HEK293 (cell line): Measurements from ENCODE around the gene COL1A2.

Source experiments
- CTCF ChIA-PET: fragments of 350-600 bp; formaldehyde crosslinking; extraction: SDS; loops from one replicate; lab custom pipeline; 2021; ENCODE audit warnings: antibody characterized with exemption; lab: Yijun Ruan, JAX
- POLR2A ChIA-PET: fragments of 300-600 bp; formaldehyde crosslinking; extraction: SDS; loops from one replicate; lab custom pipeline; 2020; ENCODE audit warnings: antibody characterized with exemption, inconsistent platforms; lab: Yijun Ruan, JAX
- H3K27ac ChIP-seq: fragments of 200-500 bp; sonication (Bioruptor generic); 2 replicates; pipeline ENCODE4 v1.5.1; 2014; ENCODE audit warnings: low read depth, low read length, control low read depth, inconsistent platforms; ENCODE audit errors: extremely low read depth
- H3K36me3 ChIP-seq, 2 experiments: fragments of 200-500 bp in 1 of 2; sonication (Bioruptor generic) in 1 of 2; 1 replicate in 1 of 2; 2 replicates in 1 of 2; pipeline ENCODE4 v1.5.1; 2014 to 2017; ENCODE audit warnings: inconsistent platforms in 2 of 2, low read length in 2 of 2; ENCODE audit not compliant: control insufficient read depth in 2 of 2, insufficient read depth in 1 of 2
- H3K4me1 ChIP-seq: fragments of 200-500 bp; sonication (Bioruptor generic); 2 replicates; pipeline ENCODE4 v1.5.1; 2014; ENCODE audit warnings: mild to moderate bottlenecking, low read length, inconsistent platforms; ENCODE audit not compliant: control insufficient read depth, insufficient read depth
- H3K4me3 ChIP-seq: 2 replicates; pipeline ENCODE4 v1.5.1; 2011; ENCODE audit warnings: low read depth, mild to moderate bottlenecking, control low read depth, low read length, moderate library complexity
- H3K9me3 ChIP-seq: fragments of 200-500 bp; sonication (Bioruptor generic); 2 replicates; pipeline ENCODE4 v1.5.1; 2014; ENCODE audit warnings: low read depth, low read length, inconsistent platforms; ENCODE audit not compliant: control insufficient read depth, insufficient read depth
- HOXC10 ChIP-seq: sonication (generic); formaldehyde crosslinking; IDR thresholded peaks from 2 replicates; pipeline ENCODE4 v1.8.1; 2023; ENCODE audit warnings: mild to moderate bottlenecking, missing genetic modification reagents
- KLF16 ChIP-seq: fragments of 450-650 bp; formaldehyde crosslinking; IDR thresholded peaks from 2 replicates; pipeline ENCODE4 v1.5.1; 2017; ENCODE audit warnings: missing biosample characterization, missing genetic modification characterization
- KLF9 ChIP-seq: fragments of 450-650 bp; formaldehyde crosslinking; IDR thresholded peaks from 2 replicates; pipeline ENCODE4 v1.5.1; 2016; ENCODE audit warnings: missing biosample characterization, missing genetic modification characterization, low read depth
- OVOL3 ChIP-seq: fragments of 450-650 bp; formaldehyde crosslinking; IDR thresholded peaks from 2 replicates; pipeline ENCODE4 v1.5.1; 2016; ENCODE audit warnings: missing biosample characterization, missing genetic modification characterization
- SCRT1 ChIP-seq: fragments of 450-650 bp; formaldehyde crosslinking; IDR thresholded peaks from 2 replicates; pipeline ENCODE4 v1.5.1; 2016; ENCODE audit warnings: missing biosample characterization, missing genetic modification characterization, borderline replicate concordance
- SP3 ChIP-seq: fragments of 450-650 bp; formaldehyde crosslinking; IDR thresholded peaks from 2 replicates; pipeline ENCODE4 v1.5.1; 2016; ENCODE audit warnings: missing biosample characterization, missing genetic modification characterization
- SP7 ChIP-seq: fragments of 450-650 bp; formaldehyde crosslinking; IDR thresholded peaks from 2 replicates; pipeline ENCODE4 v1.5.1; 2016; ENCODE audit warnings: missing biosample characterization, missing genetic modification characterization
- YY1 ChIP-seq: fragments of 450-650 bp; formaldehyde crosslinking; IDR thresholded peaks from 2 replicates; pipeline ENCODE4 v1.5.1; 2018; ENCODE audit warnings: missing biosample characterization, missing genetic modification characterization
- ZBTB1 ChIP-seq: fragments of 450-650 bp; formaldehyde crosslinking; IDR thresholded peaks from 2 replicates; pipeline ENCODE4 v1.5.1; 2016; ENCODE audit warnings: missing biosample characterization, missing genetic modification characterization
- ZFP69B ChIP-seq: fragments of 450-650 bp; formaldehyde crosslinking; IDR thresholded peaks from 2 replicates; pipeline ENCODE4 v1.5.1; 2016; ENCODE audit warnings: missing biosample characterization, missing genetic modification characterization
- ZNF174 ChIP-seq: fragments of 450-650 bp; formaldehyde crosslinking; IDR thresholded peaks from 2 replicates; pipeline ENCODE4 v1.5.0; 2017; ENCODE audit warnings: missing biosample characterization, mild to moderate bottlenecking, missing genetic modification characterization
- ZNF175 ChIP-seq: fragments of 450-650 bp; formaldehyde crosslinking; IDR thresholded peaks from 2 replicates; pipeline ENCODE4 v1.5.1; 2016; ENCODE audit warnings: missing biosample characterization, missing genetic modification characterization
- ZNF211 ChIP-seq: fragments of 450-650 bp; formaldehyde crosslinking; IDR thresholded peaks from 2 replicates; pipeline ENCODE4 v1.5.1; 2016; ENCODE audit warnings: low read depth, missing biosample characterization, missing genetic modification characterization
- ZNF266 ChIP-seq: fragments of 450-650 bp; formaldehyde crosslinking; IDR thresholded peaks from 2 replicates; pipeline ENCODE4 v1.5.1; 2016; ENCODE audit warnings: missing biosample characterization, missing genetic modification characterization, low read depth
- ZNF423 ChIP-seq: fragments of 450-650 bp; formaldehyde crosslinking; IDR thresholded peaks from 2 replicates; pipeline ENCODE4 v1.5.1; 2016; ENCODE audit warnings: missing biosample characterization, missing genetic modification characterization
- ZNF501 ChIP-seq: fragments of 450-650 bp; formaldehyde crosslinking; IDR thresholded peaks from 2 replicates; pipeline ENCODE4 v1.5.1; 2016; ENCODE audit warnings: missing biosample characterization, missing genetic modification characterization
- ZNF544 ChIP-seq: fragments of 450-650 bp; formaldehyde crosslinking; IDR thresholded peaks from 2 replicates; pipeline ENCODE4 v1.5.0; 2017; ENCODE audit warnings: missing biosample characterization, missing genetic modification characterization
- ZNF555 ChIP-seq: fragments of 450-650 bp; formaldehyde crosslinking; conservative IDR thresholded peaks from 2 replicates; pipeline ENCODE4 v1.5.1; 2017; ENCODE audit warnings: missing biosample characterization, mild to moderate bottlenecking, missing genetic modification characterization, inconsistent platforms
- ZNF600 ChIP-seq: fragments of 450-650 bp; formaldehyde crosslinking; IDR thresholded peaks from 2 replicates; pipeline ENCODE4 v1.5.1; 2016; ENCODE audit warnings: missing biosample characterization, missing genetic modification characterization
- ZNF658 ChIP-seq: fragments of 450-650 bp; formaldehyde crosslinking; IDR thresholded peaks from 2 replicates; pipeline ENCODE4; 2016; ENCODE audit warnings: missing biosample characterization, missing genetic modification characterization
- ZNF660 ChIP-seq: fragments of 450-650 bp; IDR thresholded peaks from 2 replicates; pipeline ENCODE4 v1.5.1; 2018; ENCODE audit warnings: missing biosample characterization, mild to moderate bottlenecking, missing genetic modification characterization
- ZNF701 ChIP-seq: fragments of 450-650 bp; formaldehyde crosslinking; IDR thresholded peaks from 2 replicates; pipeline ENCODE4 v1.5.1; 2016; ENCODE audit warnings: missing biosample characterization, missing genetic modification characterization
- ZNF768 ChIP-seq: fragments of 450-650 bp; formaldehyde crosslinking; IDR thresholded peaks from 2 replicates; pipeline ENCODE4 v1.5.1; 2018; ENCODE audit warnings: missing biosample characterization, mild to moderate bottlenecking, missing genetic modification characterization
- ZNF791 ChIP-seq: fragments of 450-650 bp; formaldehyde crosslinking; IDR thresholded peaks from 2 replicates; pipeline ENCODE4 v1.5.1; 2016; ENCODE audit warnings: missing biosample characterization, missing genetic modification characterization
- ZSCAN23 ChIP-seq: fragments of 450-650 bp; formaldehyde crosslinking; IDR thresholded peaks from 2 replicates; pipeline ENCODE4 v1.5.1; 2016; ENCODE audit warnings: missing biosample characterization, missing genetic modification characterization
- TF ChIP-seq, protein P1 (sequence below): fragments of 450-650 bp; formaldehyde crosslinking; IDR thresholded peaks from 2 replicates; pipeline ENCODE4 v1.5.1; 2017; ENCODE audit warnings: missing biosample characterization, missing genetic modification characterization
- TF ChIP-seq, protein P2 (sequence below): fragments of 450-650 bp; formaldehyde crosslinking; IDR thresholded peaks from 2 replicates; pipeline ENCODE4 v1.5.1; 2016; ENCODE audit warnings: missing biosample characterization, missing genetic modification characterization
- TF ChIP-seq, protein P3 (sequence below): fragments of 450-650 bp; formaldehyde crosslinking; optimal IDR thresholded peaks from 2 replicates; pipeline ENCODE3; 2016; ENCODE audit warnings: missing biosample characterization, mild to moderate bottlenecking, missing genetic modification characterization
- TF ChIP-seq, protein P4 (sequence below): fragments of 450-650 bp; formaldehyde crosslinking; IDR thresholded peaks from 2 replicates; pipeline ENCODE4 v1.5.1; 2016; ENCODE audit warnings: missing biosample characterization, missing genetic modification characterization
- TF ChIP-seq, protein P5 (sequence below): fragments of 450-650 bp; formaldehyde crosslinking; IDR thresholded peaks from 2 replicates; pipeline ENCODE4 v1.5.1; 2016; ENCODE audit warnings: missing biosample characterization, missing genetic modification characterization
- TF ChIP-seq, protein P6 (sequence below): fragments of 450-650 bp; formaldehyde crosslinking; IDR thresholded peaks from 2 replicates; pipeline ENCODE4 v1.5.1; 2016; ENCODE audit warnings: missing biosample characterization, missing genetic modification characterization, low read depth

Gene COL1A2

DNA sequence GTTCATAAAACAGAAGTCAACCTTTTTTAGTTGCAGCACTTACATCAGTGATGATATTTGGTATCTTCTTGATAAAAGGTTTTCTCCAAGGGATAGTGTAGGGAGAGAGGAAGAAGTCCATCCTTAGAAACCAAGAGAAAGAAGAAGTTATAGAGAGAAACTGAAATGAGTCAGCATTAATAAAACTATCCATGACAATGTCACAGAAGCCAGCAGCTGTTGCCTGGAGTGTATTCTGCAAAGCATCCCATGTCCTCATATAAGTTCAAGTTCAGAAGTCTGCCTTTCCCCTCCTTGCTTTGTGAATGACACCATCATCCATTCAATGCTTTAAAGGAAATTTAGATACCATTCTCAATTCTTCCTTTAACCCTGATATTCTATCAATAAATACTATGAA, 14.4 kb upstream of the COL1A2 start (continued):
- no peak for TF ChIP-seq ZSCAN23 (tag by site-specific recombination)
- no peak for TF ChIP-seq ZNF660 (tag by site-specific recombination)
- TF ChIP-seq, protein P1, sequence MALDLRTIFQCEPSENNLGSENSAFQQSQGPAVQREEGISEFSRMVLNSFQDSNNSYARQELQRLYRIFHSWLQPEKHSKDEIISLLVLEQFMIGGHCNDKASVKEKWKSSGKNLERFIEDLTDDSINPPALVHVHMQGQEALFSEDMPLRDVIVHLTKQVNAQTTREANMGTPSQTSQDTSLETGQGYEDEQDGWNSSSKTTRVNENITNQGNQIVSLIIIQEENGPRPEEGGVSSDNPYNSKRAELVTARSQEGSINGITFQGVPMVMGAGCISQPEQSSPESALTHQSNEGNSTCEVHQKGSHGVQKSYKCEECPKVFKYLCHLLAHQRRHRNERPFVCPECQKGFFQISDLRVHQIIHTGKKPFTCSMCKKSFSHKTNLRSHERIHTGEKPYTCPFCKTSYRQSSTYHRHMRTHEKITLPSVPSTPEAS: no peak
- TF ChIP-seq HOXC10: no peak
- TF ChIP-seq SP3 (tag by site-specific recombination): no peak

DNA sequence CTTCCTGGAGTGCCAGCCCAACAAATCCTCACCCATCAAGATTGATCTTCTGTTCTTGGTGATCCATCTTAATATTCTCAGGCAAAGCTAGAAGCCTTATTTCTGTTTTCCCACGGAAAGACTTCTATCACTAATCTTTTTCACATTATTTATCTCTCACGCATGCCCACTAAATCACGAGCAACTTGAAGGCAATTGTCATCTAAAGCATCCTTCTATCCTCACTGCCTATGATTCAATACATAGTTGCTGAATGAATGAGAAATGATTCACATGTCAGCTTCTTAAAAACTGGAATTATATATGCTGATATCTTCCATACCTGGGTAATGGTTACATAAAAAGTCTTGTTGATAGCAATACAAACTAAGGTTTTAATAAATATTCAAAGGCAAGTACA, 12.6 kb upstream of the COL1A2 start:
- POLR2A ChIA-PET: no interaction called here
- H3K27ac ChIP-seq: no peak overlapping the region
- CTCF ChIA-PET: interaction anchor here (0.6 kb wide), 1 partner anchor 540 kb away, joined by 8 read pairs; no protein-coding TSS in a partner anchor

DNA sequence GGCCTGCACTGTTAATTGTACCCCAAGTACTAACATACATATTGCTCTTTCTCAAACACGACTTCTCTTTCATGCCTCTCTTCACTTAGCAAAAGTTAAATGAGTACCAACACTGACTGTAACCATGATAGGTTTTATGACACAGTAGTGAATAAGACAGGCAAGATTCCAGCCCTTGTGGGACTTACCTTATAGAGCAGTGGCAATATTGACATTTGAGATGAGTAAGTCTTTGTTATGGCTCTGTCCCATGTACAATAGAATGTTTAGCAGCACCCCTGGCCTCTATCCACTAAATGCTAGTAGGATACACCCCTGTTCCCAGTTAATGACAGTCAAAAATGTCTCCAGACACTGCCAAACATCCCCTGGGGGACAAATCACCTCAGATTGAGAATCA, 11.9 kb upstream of the COL1A2 start:
- H3K36me3 ChIP-seq: no peaks in the 10 kb centered on the region
- H3K4me3 ChIP-seq: no peak overlapping the region
- no peaks in the 10 kb centered on the region for H3K9me3 ChIP-seq
- no peak overlapping the region for H3K27ac ChIP-seq
- ChIA-PET POLR2A (no interaction called here), CTCF (no interaction called here)
- no peaks in the 10 kb centered on the region for H3K4me1 ChIP-seq
- TF ChIP-seq ZNF768 (tag by site-specific recombination): no peak
- TF ChIP-seq ZNF658: no peak
- TF ChIP-seq KLF9: no peak
- no peak for TF ChIP-seq SCRT1
- TF ChIP-seq ZNF544 (tag by site-specific recombination): no peak
- no peak for TF ChIP-seq KLF16
- TF ChIP-seq ZNF701 (tag by site-specific recombination): no peak
- TF ChIP-seq SP7 (tag by site-specific recombination): no peak
- TF ChIP-seq, protein P2, sequence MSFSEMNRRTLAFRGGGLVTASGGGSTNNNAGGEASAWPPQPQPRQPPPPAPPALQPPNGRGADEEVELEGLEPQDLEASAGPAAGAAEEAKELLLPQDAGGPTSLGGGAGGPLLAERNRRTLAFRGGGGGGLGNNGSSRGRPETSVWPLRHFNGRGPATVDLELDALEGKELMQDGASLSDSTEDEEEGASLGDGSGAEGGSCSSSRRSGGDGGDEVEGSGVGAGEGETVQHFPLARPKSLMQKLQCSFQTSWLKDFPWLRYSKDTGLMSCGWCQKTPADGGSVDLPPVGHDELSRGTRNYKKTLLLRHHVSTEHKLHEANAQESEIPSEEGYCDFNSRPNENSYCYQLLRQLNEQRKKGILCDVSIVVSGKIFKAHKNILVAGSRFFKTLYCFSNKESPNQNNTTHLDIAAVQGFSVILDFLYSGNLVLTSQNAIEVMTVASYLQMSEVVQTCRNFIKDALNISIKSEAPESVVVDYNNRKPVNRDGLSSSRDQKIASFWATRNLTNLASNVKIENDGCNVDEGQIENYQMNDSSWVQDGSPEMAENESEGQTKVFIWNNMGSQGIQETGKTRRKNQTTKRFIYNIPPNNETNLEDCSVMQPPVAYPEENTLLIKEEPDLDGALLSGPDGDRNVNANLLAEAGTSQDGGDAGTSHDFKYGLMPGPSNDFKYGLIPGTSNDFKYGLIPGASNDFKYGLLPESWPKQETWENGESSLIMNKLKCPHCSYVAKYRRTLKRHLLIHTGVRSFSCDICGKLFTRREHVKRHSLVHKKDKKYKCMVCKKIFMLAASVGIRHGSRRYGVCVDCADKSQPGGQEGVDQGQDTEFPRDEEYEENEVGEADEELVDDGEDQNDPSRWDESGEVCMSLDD (tag by site-specific recombination): no peak

More for the DNA sequence above, 12.6 kb upstream of the COL1A2 start:
- Histone ChIP-seq H3K36me3 (no peaks in the 10 kb centered on the region), H3K9me3 (no peaks in the 10 kb centered on the region), H3K4me3 (no peak overlapping the region), H3K4me1 (no peaks in the 10 kb centered on the region)
- TF ChIP-seq KLF9: no peak
- no peak for TF ChIP-seq ZNF423 (tag by site-specific recombination)
- TF ChIP-seq SCRT1: no peak
- no peak for TF ChIP-seq OVOL3 (tag by site-specific recombination)
- TF ChIP-seq ZNF555 (tag by site-specific recombination): no peak
- TF ChIP-seq ZNF266: no peak
- TF ChIP-seq ZNF211 (tag by site-specific recombination): no peak
- TF ChIP-seq ZNF175 (tag by site-specific recombination): no peak
- TF ChIP-seq ZNF501 (tag by site-specific recombination): no peak
- TF ChIP-seq, protein P3, sequence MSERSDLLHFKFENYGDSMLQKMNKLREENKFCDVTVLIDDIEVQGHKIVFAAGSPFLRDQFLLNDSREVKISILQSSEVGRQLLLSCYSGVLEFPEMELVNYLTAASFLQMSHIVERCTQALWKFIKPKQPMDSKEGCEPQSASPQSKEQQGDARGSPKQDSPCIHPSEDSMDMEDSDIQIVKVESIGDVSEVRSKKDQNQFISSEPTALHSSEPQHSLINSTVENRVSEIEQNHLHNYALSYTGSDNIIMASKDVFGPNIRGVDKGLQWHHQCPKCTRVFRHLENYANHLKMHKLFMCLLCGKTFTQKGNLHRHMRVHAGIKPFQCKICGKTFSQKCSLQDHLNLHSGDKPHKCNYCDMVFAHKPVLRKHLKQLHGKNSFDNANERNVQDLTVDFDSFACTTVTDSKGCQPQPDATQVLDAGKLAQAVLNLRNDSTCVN (tag by site-specific recombination): no peak
- no peak for TF ChIP-seq ZFP69B (tag by site-specific recombination)
- TF ChIP-seq ZNF174: no peak
- TF ChIP-seq, protein P4, sequence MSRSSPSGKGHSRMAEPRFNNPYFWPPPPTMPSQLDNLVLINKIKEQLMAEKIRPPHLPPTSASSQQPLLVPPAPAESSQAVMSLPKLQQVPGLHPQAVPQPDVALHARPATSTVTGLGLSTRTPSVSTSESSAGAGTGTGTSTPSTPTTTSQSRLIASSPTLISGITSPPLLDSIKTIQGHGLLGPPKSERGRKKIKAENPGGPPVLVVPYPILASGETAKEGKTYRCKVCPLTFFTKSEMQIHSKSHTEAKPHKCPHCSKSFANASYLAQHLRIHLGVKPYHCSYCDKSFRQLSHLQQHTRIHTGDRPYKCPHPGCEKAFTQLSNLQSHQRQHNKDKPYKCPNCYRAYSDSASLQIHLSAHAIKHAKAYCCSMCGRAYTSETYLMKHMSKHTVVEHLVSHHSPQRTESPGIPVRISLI (tag by site-specific recombination): no peak
- TF ChIP-seq ZNF791 (tag by site-specific recombination): no peak
- no peak for TF ChIP-seq YY1
- TF ChIP-seq, protein P5, sequence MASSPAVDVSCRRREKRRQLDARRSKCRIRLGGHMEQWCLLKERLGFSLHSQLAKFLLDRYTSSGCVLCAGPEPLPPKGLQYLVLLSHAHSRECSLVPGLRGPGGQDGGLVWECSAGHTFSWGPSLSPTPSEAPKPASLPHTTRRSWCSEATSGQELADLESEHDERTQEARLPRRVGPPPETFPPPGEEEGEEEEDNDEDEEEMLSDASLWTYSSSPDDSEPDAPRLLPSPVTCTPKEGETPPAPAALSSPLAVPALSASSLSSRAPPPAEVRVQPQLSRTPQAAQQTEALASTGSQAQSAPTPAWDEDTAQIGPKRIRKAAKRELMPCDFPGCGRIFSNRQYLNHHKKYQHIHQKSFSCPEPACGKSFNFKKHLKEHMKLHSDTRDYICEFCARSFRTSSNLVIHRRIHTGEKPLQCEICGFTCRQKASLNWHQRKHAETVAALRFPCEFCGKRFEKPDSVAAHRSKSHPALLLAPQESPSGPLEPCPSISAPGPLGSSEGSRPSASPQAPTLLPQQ: no peak
- no peak for TF ChIP-seq SP7 (tag by site-specific recombination)
- no peak for TF ChIP-seq ZBTB1 (tag by site-specific recombination)
- TF ChIP-seq, protein P6, sequence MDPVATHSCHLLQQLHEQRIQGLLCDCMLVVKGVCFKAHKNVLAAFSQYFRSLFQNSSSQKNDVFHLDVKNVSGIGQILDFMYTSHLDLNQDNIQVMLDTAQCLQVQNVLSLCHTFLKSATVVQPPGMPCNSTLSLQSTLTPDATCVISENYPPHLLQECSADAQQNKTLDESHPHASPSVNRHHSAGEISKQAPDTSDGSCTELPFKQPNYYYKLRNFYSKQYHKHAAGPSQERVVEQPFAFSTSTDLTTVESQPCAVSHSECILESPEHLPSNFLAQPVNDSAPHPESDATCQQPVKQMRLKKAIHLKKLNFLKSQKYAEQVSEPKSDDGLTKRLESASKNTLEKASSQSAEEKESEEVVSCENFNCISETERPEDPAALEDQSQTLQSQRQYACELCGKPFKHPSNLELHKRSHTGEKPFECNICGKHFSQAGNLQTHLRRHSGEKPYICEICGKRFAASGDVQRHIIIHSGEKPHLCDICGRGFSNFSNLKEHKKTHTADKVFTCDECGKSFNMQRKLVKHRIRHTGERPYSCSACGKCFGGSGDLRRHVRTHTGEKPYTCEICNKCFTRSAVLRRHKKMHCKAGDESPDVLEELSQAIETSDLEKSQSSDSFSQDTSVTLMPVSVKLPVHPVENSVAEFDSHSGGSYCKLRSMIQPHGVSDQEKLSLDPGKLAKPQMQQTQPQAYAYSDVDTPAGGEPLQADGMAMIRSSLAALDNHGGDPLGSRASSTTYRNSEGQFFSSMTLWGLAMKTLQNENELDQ (tag by site-specific recombination): no peak
- TF ChIP-seq ZNF600 (tag by site-specific recombination): no peak
